ENCODE data around the gene ATAD3C. TPM values are rescaled to one million over a fixed set of nuclear protein-coding genes. Genes with fewer than 3 reads are reported as not detected.

Gene ATAD3C
- total RNA-seq, 4 donors from 2014 or later, result under 0.01 to 1.00 (median 0.28) TPM

GRCh38 chr1:1432951-1433803 is 16.3 kb upstream of the ATAD3C start:
- H3K27ac ChIP-seq, result peak overlapping the region; percentile 93 to 97 (median 96)
- peaks cover 77 to 99% (median 82%) of the 10 kb centered on the region in 3 donors for H3K4me1 ChIP-seq
- no peaks in the 10 kb centered on the region for H3K9me3 ChIP-seq
- WGBS, 2 donors, result 0 to 25% methylated on average over 1 to 5 of the region's 34 CpGs
- peak in 2 of 4 donors; percentile 26 to 64 for TF ChIP-seq POLR2A (IDR thresholded peaks at IDR 0.05)
- TF ChIP-seq CTCF (IDR thresholded peaks at IDR 0.05), result no peak
- H3K36me3 ChIP-seq, result peaks cover 0 to 3% (median 0%) of the 10 kb centered on the region in 3 donors
- intact Hi-C loops (cut with DNase I), result no loop called here
- peak overlapping the region in 3 of 4 donors; percentile 53 to 75 (median 70) for H3K4me3 ChIP-seq
- no peak for DNase-seq
- H3K27me3 ChIP-seq, result peaks cover 0 to 23% (median 0%) of the 10 kb centered on the region in 4 donors

- peaks cover 77 to 99% (median 82%) of the 10 kb centered on the region in 3 donors for H3K4me1 ChIP-seq
Measured at GRCh38 chr1:1433804-1434130, 15.7 kb upstream of the ATAD3C start.

GRCh38 chr1:1434131-1434823 is 15.2 kb upstream of the ATAD3C start:
- no peak for DNase-seq
- peaks cover 0 to 23% (median 0%) of the 10 kb centered on the region in 4 donors for H3K27me3 ChIP-seq
- WGBS, 2 donors, result no CpG with 5 or more reads among the region's 32 CpGs

More at GRCh38 chr1:1433804-1434130, 15.7 kb upstream of the ATAD3C start:
- Histone ChIP-seq H3K36me3 (peaks cover 0 to 3% (median 2%) of the 10 kb centered on the region in 3 donors), H3K27me3 (peaks cover 0 to 23% (median 0%) of the 10 kb centered on the region in 4 donors), H3K4me3 (peak overlapping the region in 3 of 4 donors; percentile 53 to 75 (median 70)), H3K9me3 (no peaks in the 10 kb centered on the region), H3K27ac (peak overlapping the region; percentile 93 to 97 (median 96))
- intact Hi-C loops (cut with DNase I), result no loop called here
- no peak for DNase-seq
- WGBS, 2 donors, result 3% methylated on average over 7 of the region's 12 CpGs; no CpG with 5 or more reads in 1 of the 2 donors
- TF ChIP-seq CTCF (IDR thresholded peaks at IDR 0.05) (no peak), POLR2A (IDR thresholded peaks at IDR 0.05) (no peak)

GRCh38 chr1:1434824-1435105 is 14.7 kb upstream of the ATAD3C start:
- no peaks in the 10 kb centered on the region for H3K9me3 ChIP-seq
- intact Hi-C loops (cut with DNase I), result no loop called here
- H3K27me3 ChIP-seq, result peaks cover 0 to 23% (median 0%) of the 10 kb centered on the region in 4 donors
- peak overlapping the region in 3 of 4 donors; percentile 53 to 75 (median 70) for H3K4me3 ChIP-seq
- TF ChIP-seq CTCF (IDR thresholded peaks at IDR 0.05) (no peak), POLR2A (IDR thresholded peaks at IDR 0.05) (no peak)
- DNase-seq, result no peak
- WGBS, 2 donors, result 50 to 94% methylated on average over 2 to 4 of the region's 4 CpGs
- peaks cover 75 to 92% (median 77%) of the 10 kb centered on the region in 3 donors for H3K4me1 ChIP-seq
- H3K27ac ChIP-seq, result peak overlapping the region; percentile 93 to 97 (median 96)
- H3K36me3 ChIP-seq, result peaks cover 0 to 12% (median 3%) of the 10 kb centered on the region in 3 donors

More at GRCh38 chr1:1434131-1434823, 15.2 kb upstream of the ATAD3C start:
- peaks cover 0 to 7% (median 3%) of the 10 kb centered on the region in 3 donors for H3K36me3 ChIP-seq
- TF ChIP-seq CTCF (IDR thresholded peaks at IDR 0.05) (no peak), POLR2A (IDR thresholded peaks at IDR 0.05) (no peak)
- peak overlapping the region; percentile 93 to 97 (median 96) for H3K27ac ChIP-seq
- H3K4me1 ChIP-seq, result peaks cover 77 to 97% (median 79%) of the 10 kb centered on the region in 3 donors
- peak overlapping the region in 3 of 4 donors; percentile 53 to 75 (median 70) for H3K4me3 ChIP-seq
- intact Hi-C loops (cut with DNase I), result no loop called here
- H3K9me3 ChIP-seq, result no peaks in the 10 kb centered on the region

All from esophagus squamous epithelium (tissue), 5 donors.